Testis (tissue), 2 donors: ENCODE measurements around the gene SAPCD2.

Experiments used
- CTCF ChIP-seq, 3 experiments: fragments of 450-650 bp in 2 of 3; fragments of 200-600 bp in 1 of 3; sonication (generic) in 1 of 3; IDR thresholded peaks; one replicate each; pipeline ENCODE4 v1.5.1; 2016 to 2019; ENCODE audit warnings: antibody characterized with exemption in 3 of 3, mild to moderate bottlenecking in 2 of 3, moderate library complexity in 1 of 3
- POLR2A ChIP-seq: fragments of 450-650 bp; IDR thresholded peaks from one replicate; pipeline ENCODE4 v1.6.1; 2017; ENCODE audit warnings: antibody characterized with exemption, mild to moderate bottlenecking, moderate library complexity

- TF ChIP-seq CTCF (IDR thresholded peaks at IDR 0.05): no peak
- no peak for TF ChIP-seq POLR2A
Measured at GRCh38 chr9:137068539-137069507, 1.5 kb downstream of the SAPCD2 start.
